ENCODE results near the gene YY1.

- no peak for TF ChIP-seq EZH2 (IDR thresholded peaks at IDR 0.05; ENCODE audit: insufficient read depth, poor library complexity, severe bottlenecking)
- no peak for TF ChIP-seq EZH2phosphoT487 (IDR thresholded peaks at IDR 0.05; ENCODE audit: insufficient read depth, low read depth)
Observed at GRCh38 chr14:100305324-100306100, 66.6 kb downstream of the YY1 start.

Data from GM23248 (cell line).